Prostate gland (tissue), 2 donors: ENCODE measurements around the gene F5.

Source experiments
- CTCF ChIP-seq, 4 experiments: fragments of 200-600 bp in 2 of 4; fragments of 450-650 bp in 2 of 4; sonication (generic) in 2 of 4; IDR thresholded peaks; 1 replicate in 3 of 4; 2 replicates in 1 of 4; pipeline ENCODE4 v1.5.1; 2016 to 2019; ENCODE audit warnings: antibody characterized with exemption in 4 of 4, mild to moderate bottlenecking in 2 of 4, moderate library complexity in 2 of 4
- POLR2A ChIP-seq: fragments of 450-650 bp; IDR thresholded peaks from one replicate; pipeline ENCODE4 v1.6.1; 2016; ENCODE audit warnings: antibody characterized with exemption, mild to moderate bottlenecking
- POLR2AphosphoS5 ChIP-seq: sonication (generic); formaldehyde crosslinking; IDR thresholded peaks from one replicate; pipeline ENCODE4 v1.6.1; 2017; ENCODE audit warnings: antibody characterized with exemption

GRCh38 chr1:169588112-169588511 lies 1.8 kb upstream of the F5 start:
- TF ChIP-seq CTCF (IDR thresholded peaks at IDR 0.05): no peak
- TF ChIP-seq POLR2A: no peak
- TF ChIP-seq POLR2AphosphoS5: no peak
